ENCODE data around the gene LAGE3.

DNA sequence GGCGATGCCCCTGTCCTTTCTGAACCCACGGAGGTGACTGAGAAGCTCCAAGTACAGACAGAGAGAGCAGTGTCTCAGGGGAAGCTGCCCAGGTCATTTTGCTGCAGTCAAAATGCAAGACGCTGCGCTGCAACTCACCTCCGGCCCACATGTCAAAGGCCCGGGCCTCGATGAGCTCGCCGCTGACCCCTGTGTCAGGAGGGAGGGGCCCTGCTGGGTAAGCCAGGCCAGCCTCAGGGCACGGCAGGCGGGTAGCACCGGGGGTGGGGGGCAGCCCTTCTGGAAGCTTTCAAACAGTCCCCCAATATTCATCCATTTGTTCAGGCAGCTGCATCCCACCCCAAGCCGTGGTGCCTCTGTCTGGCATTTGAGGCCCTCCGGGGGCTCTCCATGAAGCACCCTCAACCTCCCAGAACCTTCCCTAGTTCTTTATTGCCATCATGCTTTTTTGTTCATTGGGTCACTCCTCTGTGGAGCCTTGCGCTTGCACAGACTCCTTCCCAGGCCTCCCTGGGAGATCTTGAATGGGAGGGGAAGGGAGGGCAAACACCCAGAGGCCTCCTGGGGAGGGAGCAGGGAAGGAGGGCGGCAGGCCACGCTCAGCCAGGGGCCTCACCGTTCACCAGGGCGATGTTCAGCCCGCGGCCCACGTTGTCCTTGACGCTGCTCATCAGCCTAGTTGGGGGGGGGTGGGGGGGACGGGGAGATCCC lies 28.7 kb upstream of the LAGE3 start:
- TF ChIP-seq, protein P1, sequence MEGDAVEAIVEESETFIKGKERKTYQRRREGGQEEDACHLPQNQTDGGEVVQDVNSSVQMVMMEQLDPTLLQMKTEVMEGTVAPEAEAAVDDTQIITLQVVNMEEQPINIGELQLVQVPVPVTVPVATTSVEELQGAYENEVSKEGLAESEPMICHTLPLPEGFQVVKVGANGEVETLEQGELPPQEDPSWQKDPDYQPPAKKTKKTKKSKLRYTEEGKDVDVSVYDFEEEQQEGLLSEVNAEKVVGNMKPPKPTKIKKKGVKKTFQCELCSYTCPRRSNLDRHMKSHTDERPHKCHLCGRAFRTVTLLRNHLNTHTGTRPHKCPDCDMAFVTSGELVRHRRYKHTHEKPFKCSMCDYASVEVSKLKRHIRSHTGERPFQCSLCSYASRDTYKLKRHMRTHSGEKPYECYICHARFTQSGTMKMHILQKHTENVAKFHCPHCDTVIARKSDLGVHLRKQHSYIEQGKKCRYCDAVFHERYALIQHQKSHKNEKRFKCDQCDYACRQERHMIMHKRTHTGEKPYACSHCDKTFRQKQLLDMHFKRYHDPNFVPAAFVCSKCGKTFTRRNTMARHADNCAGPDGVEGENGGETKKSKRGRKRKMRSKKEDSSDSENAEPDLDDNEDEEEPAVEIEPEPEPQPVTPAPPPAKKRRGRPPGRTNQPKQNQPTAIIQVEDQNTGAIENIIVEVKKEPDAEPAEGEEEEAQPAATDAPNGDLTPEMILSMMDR (IDR thresholded peaks at IDR 0.05), result no peak
- no peak for TF ChIP-seq POLR2A (IDR thresholded peaks at IDR 0.05)
